GM12878 (cell line): Measurements from ENCODE around the gene CLEC16A. TPM values are rescaled to one million over a fixed set of nuclear protein-coding genes. Genes with fewer than 3 reads are reported as not detected.
"Not testable (repeated sequence)": the region's sequence is repeated elsewhere in the genome, so short reads cannot be mapped to it uniquely, and the experiment has no call there.

Experiments used
- ATAC-seq: fragments of 200-7000 bp; cut with Tn5 transposase; 3 replicates; pipeline ENCODE4 v1.9.1; 2020; ENCODE audit warnings: mild to moderate bottlenecking, moderate library complexity
- BruUV-seq: library from RNA; stranded (reverse); fragments of 400-500 nt; replicated peaks from 2 replicates; lab custom pipeline; 2021; lab: Mats Ljungman, UMichigan
- CTCF ChIA-PET: fragments of 300-600 bp; sonication (Branson Sonifier 250); formaldehyde crosslinking; extraction: SDS; loops from one replicate; lab custom pipeline; 2021; ENCODE audit warnings: inconsistent platforms; lab: Yijun Ruan, JAX
- POLR2A ChIA-PET: fragments of 350-600 bp; formaldehyde crosslinking; extraction: SDS; loops from one replicate; lab custom pipeline; 2021; ENCODE audit warnings: inconsistent platforms; lab: Charles Lee
- RAD21 ChIA-PET: fragments of 300-600 bp; sonication (Branson Sonifier 250); formaldehyde crosslinking; loops from one replicate; lab custom pipeline; 2023; ENCODE audit warnings: antibody characterized with exemption; ENCODE audit not compliant: unreplicated experiment; lab: Charles Lee
- SMC1A ChIA-PET: fragments of 300-600 bp; sonication (Branson Sonifier 250); formaldehyde crosslinking; loops from one replicate; lab custom pipeline; 2023; ENCODE audit not compliant: unreplicated experiment, uncharacterized antibody; lab: Charles Lee
- DNase-seq: peaks from one replicate; pipeline ENCODE4 v3.0.0-alpha.2; 2011; ENCODE audit warnings: low read depth, low spot score
- FAIRE-seq: peaks from 3 replicates; lab custom pipeline; 2011; peaks lifted over from hg19 to GRCh38; lab: Jason Lieb, UNC
- H2AFZ ChIP-seq: 2 replicates; pipeline ENCODE4 v1.6.0; 2011; ENCODE audit warnings: low read depth, low read length, control low read depth; ENCODE audit not compliant: control insufficient read depth
- H3K27ac ChIP-seq: 2 replicates; pipeline ENCODE4 v1.5.1; 2011; ENCODE audit warnings: control low read depth; ENCODE audit not compliant: control insufficient read depth, insufficient read depth
- H3K27me3 ChIP-seq, 2 experiments: replicated peaks in 1 of 2; 2 replicates each; pipeline versions ENCODE4 v1.6.0 to v1.6.1; 2011; ENCODE audit warnings: low read length in 1 of 2; ENCODE audit not compliant: control insufficient read depth in 2 of 2, insufficient read depth in 2 of 2
- H3K36me3 ChIP-seq, 2 experiments: 2 replicates each; pipeline ENCODE4 v1.5.1; 2011; ENCODE audit warnings: low read length in 1 of 2; ENCODE audit not compliant: control insufficient read depth in 2 of 2, insufficient read depth in 2 of 2
- H3K4me1 ChIP-seq: 2 replicates; pipeline ENCODE4 v1.6.1; 2011; ENCODE audit warnings: mild to moderate bottlenecking, low read length, moderate library complexity, mixed read lengths; ENCODE audit not compliant: control insufficient read depth, insufficient read depth
- H3K4me2 ChIP-seq: 2 replicates; pipeline ENCODE4 v1.6.0; 2011; ENCODE audit warnings: control low read depth; ENCODE audit not compliant: control insufficient read depth, insufficient read depth
- H3K4me3 ChIP-seq: fragments of 200-600 bp; sonication (generic); 2 replicates; pipeline ENCODE4 v1.5.1; 2016
- H3K79me2 ChIP-seq: 2 replicates; pipeline ENCODE4 v1.6.0; 2011; ENCODE audit warnings: low read length; ENCODE audit not compliant: control insufficient read depth, insufficient read depth
- H3K9ac ChIP-seq: 2 replicates; pipeline ENCODE4 v1.8.0; 2011; ENCODE audit warnings: low read length, control low read depth, mixed read lengths; ENCODE audit not compliant: control insufficient read depth, insufficient read depth
- H3K9me3 ChIP-seq: replicated peaks from 3 replicates; pipeline ENCODE4 v1.5.1; 2011; ENCODE audit warnings: mild to moderate bottlenecking, low read length; ENCODE audit not compliant: control insufficient read depth, insufficient read depth
- H4K20me1 ChIP-seq: 2 replicates; pipeline ENCODE4 v1.6.0; 2011; ENCODE audit not compliant: control insufficient read depth, insufficient read depth
- BACH1 ChIP-seq: fragments of 450-650 bp; IDR thresholded peaks from 2 replicates; pipeline ENCODE4 v1.6.1; 2017; ENCODE audit warnings: mild to moderate bottlenecking, borderline replicate concordance
- BHLHE40 ChIP-seq, 2 experiments: fragments of 450-650 bp in 1 of 2; IDR thresholded peaks; 2 replicates each; pipeline ENCODE4 v1.6.1; 2011 to 2017; ENCODE audit warnings: low read depth in 2 of 2, borderline replicate concordance in 1 of 2, improper control_type of control experiment in 1 of 2, low read length in 1 of 2, mild to moderate bottlenecking in 1 of 2
- ELK1 ChIP-seq: IDR thresholded peaks from 2 replicates; pipeline ENCODE4 v1.6.1; 2012; ENCODE audit warnings: low read depth, low read length, improper control_type of control experiment
- MTA3 ChIP-seq: IDR thresholded peaks from 2 replicates; pipeline ENCODE4 v1.6.1; 2012; ENCODE audit warnings: low read length, inconsistent platforms, borderline replicate concordance
- NFIC ChIP-seq: IDR thresholded peaks from 2 replicates; pipeline ENCODE4 v1.6.1; 2012; ENCODE audit warnings: low read depth, mild to moderate bottlenecking, inconsistent platforms, low read length, moderate library complexity
- POLR2A ChIP-seq: IDR thresholded peaks from 2 replicates; pipeline ENCODE4 v1.6.1; 2011; ENCODE audit warnings: low read depth, mild to moderate bottlenecking, low read length
- POLR2AphosphoS5 ChIP-seq: IDR thresholded peaks from 2 replicates; pipeline ENCODE4 v1.6.1; 2011; ENCODE audit warnings: mild to moderate bottlenecking, low read length, inconsistent platforms
- RUNX3 ChIP-seq: IDR thresholded peaks from 2 replicates; pipeline ENCODE4 v1.6.1; 2012; ENCODE audit warnings: low read length, inconsistent platforms
- ZBED1 ChIP-seq: IDR thresholded peaks from 2 replicates; pipeline ENCODE4 v1.6.1; 2016; ENCODE audit warnings: borderline replicate concordance
- WGBS: methylation state at CpG from one replicate; pipeline ENCODE4 v1.1.6; 2016; ENCODE audit warnings: low lambda C conversion rate; ENCODE audit not compliant: insufficient replicate concordance, insufficient coverage; ENCODE audit errors: missing lambda C conversion rate; 5-methylcytosine and 5-hydroxymethylcytosine counted together
- in situ Hi-C: fragments of 300-500 bp; cut with MboI; formaldehyde crosslinking; loops from 9 replicates; pipeline ENCODE4 v1.14.3; 2018; ENCODE audit warnings: mixed read lengths
- intact Hi-C: fragments of 100-400 bp; cut with micrococcal nuclease; formaldehyde crosslinking; loops from one replicate; pipeline ENCODE4 v1.14.2; 2022; ENCODE audit not compliant: unreplicated experiment
- polyA plus RNA-seq, 11 experiments: library from polyadenylated mRNA; depleted of rRNA in 4 of 11; unstranded in 6 of 11; stranded (reverse) in 5 of 11; fragments of >200 nt; fragmentation: Nextera tagmentation in 4 of 11; fragmentation: Illumina TruSeq in 1 of 11; extraction: Ambion mirVana in 4 of 11; extraction: Trizol in 1 of 11; gene quantifications; 1 replicate in 1 of 11; 2 replicates in 10 of 11; pipeline versions ENCODE4 v1.2.1 to v1.2.3, GENCODE V29; 2011 to 2016; ENCODE audit warnings: inconsistent platforms in 2 of 11, missing spikeins in 2 of 11, low read depth in 1 of 11
- total RNA-seq, 4 experiments: library from RNA; depleted of rRNA in 3 of 4; stranded (reverse); fragments of >200 nt in 3 of 4; fragmentation: Illumina TruSeq in 1 of 4; extraction: Trizol in 1 of 4; gene quantifications; 2 replicates each; pipeline versions ENCODE4 v1.2.1 to v1.2.3, GENCODE V29; 2013 to 2021

Gene CLEC16A
- total and polyA plus RNA-seq, 10 of the 15 experiments (the other 5 are each of a cell fraction or from before 2014, with no cell fraction given), result 1.5 to 28.8 (median 19.2) TPM

- SMC1A ChIA-PET, result interaction anchor here (0.6 to 3.3 kb wide), 3 partner anchors 9 to 48 kb away, joined by 3 to 15 read pairs (median 6); partner anchors contain the start of genes CIITA and DEXI
- FAIRE-seq, POLR2A ChIA-PET, H3K27ac ChIP-seq, DNase-seq, BruUV-seq, intact Hi-C loops, H3K79me2 ChIP-seq, H2AFZ ChIP-seq, H3K4me1 ChIP-seq, in situ Hi-C loops, H3K27me3 ChIP-seq, H3K9ac ChIP-seq, H4K20me1 ChIP-seq, H3K4me2 ChIP-seq, H3K4me3 ChIP-seq, H3K9me3 ChIP-seq, ATAC-seq: not testable (repeated sequence)
- H3K36me3 ChIP-seq, result peaks cover 31 to 40% of the 10 kb centered on the region in 2 experiments
- RAD21 ChIA-PET, result interaction anchor here (0.5 to 1.5 kb wide), 5 partner anchors 11 to 144 kb away, joined by 3 to 7 read pairs (median 4); partner anchors contain the start of genes CIITA and DEXI
- 66% methylated on average over 3 of the region's 3 CpGs for WGBS
- peak in 1 of 2 experiments; percentile 53; a peak in 1 of 4 replicates for TF ChIP-seq BHLHE40 (IDR thresholded peaks at IDR 0.05; ENCODE audit: borderline replicate concordance in 1 of 2, low read depth in 2 of 2, low read length in 1 of 2)
- CTCF ChIA-PET, result interaction anchor here (0.7 to 1.9 kb wide), 2 partner anchors 10 to 188 kb away, joined by 3 to 6 read pairs; no protein-coding TSS in a partner anchor
Measured at GRCh38 chr16:10925285-10925684, 19.1 kb upstream of the CLEC16A start.

GRCh38 chr16:10926094-10926493 is 18.3 kb upstream of the CLEC16A start:
- ChIA-PET POLR2A (interaction anchor here (0.8 to 1.5 kb wide), 5 partner anchors 9 to 93 kb away, joined by 3 to 7 read pairs (median 4); no protein-coding TSS in a partner anchor), CTCF (interaction anchor here (0.6 to 1.9 kb wide), 10 partner anchors 9 to 411 kb away, joined by 3 to 8 read pairs (median 3); no protein-coding TSS in a partner anchor), SMC1A (interaction anchor here (1.2 to 3.3 kb wide), 5 partner anchors 10 to 119 kb away, joined by 3 to 15 read pairs (median 6); partner anchors contain the start of gene CIITA)
- Histone ChIP-seq H3K36me3 (peaks cover 29 to 33% of the 10 kb centered on the region in 2 experiments), H3K9ac (no peak overlapping the region), H3K4me2 (no peak overlapping the region), H3K79me2 (no peaks in the 10 kb centered on the region), H2AFZ (no peak overlapping the region), H4K20me1 (no peaks in the 10 kb centered on the region), H3K4me3 (no peak overlapping the region), H3K27ac (no peak overlapping the region), H3K9me3 (no peaks in the 10 kb centered on the region), H3K27me3 (no peaks in the 10 kb centered on the region), H3K4me1 (no peaks in the 10 kb centered on the region)
- FAIRE-seq, result no peak
- in situ Hi-C loops (no loop called here), intact Hi-C loops (no loop called here)
- no peak for ATAC-seq
- no TSS peak for BruUV-seq
- DNase-seq, result no peak
- WGBS, result 41% methylated on average over 4 of the region's 4 CpGs
- TF ChIP-seq NFIC (no peak), ZBED1 (peak; percentile 32; the same call in 1 of the 2 replicates), BACH1 (peak; percentile 13; the same call in 1 of the 2 replicates), POLR2A (0 out of 2 replicates have a peak, but pooled peaks have one; percentile 66), POLR2AphosphoS5 (peak; percentile 40; the same call in 1 of the 2 replicates), MTA3 (0 out of 2 replicates have a peak, but pooled peaks have one; percentile 20), RUNX3 (0 out of 2 replicates have a peak, but pooled peaks have one; percentile 3), ELK1 (no peak)
- TF ChIP-seq, all 136 proteins: peak for 6
- RAD21 ChIA-PET, result interaction anchor here (0.5 to 1.5 kb wide), 8 partner anchors 9 to 57 kb away, joined by 3 to 7 read pairs (median 4); partner anchors contain the start of genes CIITA and DEXI
